IPS-20b (cell line): Measurements from ENCODE around the gene IP6K3.
A peak's percentile ranks its signal among the peaks of the same experiment; 100 is the strongest.

Experiments
- H3K27ac ChIP-seq: one replicate; pipeline ENCODE4 v1.5.1; 2013; ENCODE audit warnings: low read length
- H3K27me3 ChIP-seq: 2 replicates; pipeline ENCODE4 v1.6.1; 2013; ENCODE audit warnings: mild to moderate bottlenecking, low read length, inconsistent platforms; ENCODE audit not compliant: insufficient read depth
- H3K36me3 ChIP-seq: 2 replicates; pipeline ENCODE4 v1.6.1; 2013; ENCODE audit warnings: low read depth, mild to moderate bottlenecking, inconsistent platforms, low read length, moderate library complexity; ENCODE audit not compliant: insufficient read depth
- H3K4me1 ChIP-seq: 2 replicates; pipeline ENCODE4 v1.6.1; 2013; ENCODE audit warnings: mild to moderate bottlenecking, control low read depth, inconsistent platforms, low read length, moderate library complexity; ENCODE audit not compliant: insufficient read depth
- H3K4me3 ChIP-seq: 2 replicates; pipeline ENCODE4 v1.5.1; 2013; ENCODE audit warnings: mild to moderate bottlenecking, low read length, inconsistent platforms
- H3K9ac ChIP-seq: 2 replicates; pipeline ENCODE4 v1.6.1; 2013; ENCODE audit warnings: low read depth, mild to moderate bottlenecking, inconsistent platforms, low read length, moderate library complexity
- H3K9me3 ChIP-seq: 2 replicates; pipeline ENCODE4 v1.6.1; 2013; ENCODE audit warnings: mild to moderate bottlenecking, low read depth, low read length, inconsistent platforms; ENCODE audit not compliant: insufficient read depth

IP6K3 gene

GRCh38 chr6:33776764-33777163 lies 30.1 kb upstream of the IP6K3 start:
- Histone ChIP-seq H3K4me3 (no peak overlapping the region), H3K36me3 (peaks cover 88% of the 10 kb centered on the region), H3K9ac (no peak overlapping the region), H3K4me1 (peaks cover 35% of the 10 kb centered on the region), H3K27me3 (no peaks in the 10 kb centered on the region), H3K9me3 (no peaks in the 10 kb centered on the region), H3K27ac (no peak overlapping the region)

GRCh38 chr6:33776186-33776585 lies 29.5 kb upstream of the IP6K3 start:
- Histone ChIP-seq H3K27me3 (no peaks in the 10 kb centered on the region), H3K4me3 (no peak overlapping the region), H3K27ac (no peak overlapping the region), H3K4me1 (peaks cover 35% of the 10 kb centered on the region), H3K36me3 (peaks cover 88% of the 10 kb centered on the region), H3K9ac (no peak overlapping the region), H3K9me3 (no peaks in the 10 kb centered on the region)

GRCh38 chr6:33774774-33775173 lies 28.1 kb upstream of the IP6K3 start:
- Histone ChIP-seq H3K27ac (no peak overlapping the region), H3K27me3 (no peaks in the 10 kb centered on the region), H3K36me3 (peaks cover 75% of the 10 kb centered on the region), H3K4me1 (peaks cover 33% of the 10 kb centered on the region), H3K4me3 (no peak overlapping the region), H3K9me3 (no peaks in the 10 kb centered on the region), H3K9ac (no peak overlapping the region)

- no peak overlapping the region for H3K4me3 ChIP-seq
- peaks cover 58% of the 10 kb centered on the region for H3K36me3 ChIP-seq
- no peaks in the 10 kb centered on the region for H3K9me3 ChIP-seq
- H3K27ac ChIP-seq: no peak overlapping the region
- H3K4me1 ChIP-seq: peaks cover 26% of the 10 kb centered on the region
- H3K27me3 ChIP-seq: no peaks in the 10 kb centered on the region
- no peak overlapping the region for H3K9ac ChIP-seq
Measured at GRCh38 chr6:33772902-33773472, 26.3 kb upstream of the IP6K3 start.

GRCh38 chr6:33772082-33772830 lies 25.6 kb upstream of the IP6K3 start:
- no peak overlapping the region for H3K27ac ChIP-seq
- H3K4me3 ChIP-seq: no peak overlapping the region
- H3K9ac ChIP-seq: no peak overlapping the region
- H3K9me3 ChIP-seq: no peaks in the 10 kb centered on the region
- no peaks in the 10 kb centered on the region for H3K27me3 ChIP-seq
- peaks cover 50% of the 10 kb centered on the region for H3K36me3 ChIP-seq
- peaks cover 26% of the 10 kb centered on the region for H3K4me1 ChIP-seq

GRCh38 chr6:33771146-33772081 lies 24.7 kb upstream of the IP6K3 start:
- H3K9ac ChIP-seq: peak overlapping the region; percentile 1; the same call in 1 of the 2 replicates
- no peak overlapping the region for H3K27ac ChIP-seq
- H3K36me3 ChIP-seq: peaks cover 42% of the 10 kb centered on the region
- H3K9me3 ChIP-seq: no peaks in the 10 kb centered on the region
- H3K27me3 ChIP-seq: no peaks in the 10 kb centered on the region
- H3K4me1 ChIP-seq: peaks cover 26% of the 10 kb centered on the region
- no peak overlapping the region for H3K4me3 ChIP-seq

- Histone ChIP-seq H3K27ac (no peak overlapping the region), H3K27me3 (no peaks in the 10 kb centered on the region), H3K9me3 (no peaks in the 10 kb centered on the region), H3K9ac (peak overlapping the region; percentile 1; the same call in 1 of the 2 replicates), H3K4me1 (peaks cover 26% of the 10 kb centered on the region), H3K36me3 (peaks cover 36% of the 10 kb centered on the region), H3K4me3 (no peak overlapping the region)
Measured at GRCh38 chr6:33770833-33771145, 24.1 kb upstream of the IP6K3 start.

- Histone ChIP-seq H3K27ac (peak overlapping the region; percentile 3), H3K4me3 (no peak overlapping the region), H3K36me3 (peaks cover 30% of the 10 kb centered on the region), H3K9me3 (no peaks in the 10 kb centered on the region), H3K9ac (peak overlapping the region; percentile 59; the same call in 1 of the 2 replicates), H3K27me3 (no peaks in the 10 kb centered on the region), H3K4me1 (peaks cover 26% of the 10 kb centered on the region)
Measured at GRCh38 chr6:33770124-33770832, 23.6 kb upstream of the IP6K3 start.

GRCh38 chr6:33769248-33769821 lies 22.6 kb upstream of the IP6K3 start:
- Histone ChIP-seq H3K9ac (peak overlapping the region; percentile 48; the same call in 1 of the 2 replicates), H3K9me3 (no peaks in the 10 kb centered on the region), H3K36me3 (peaks cover 21% of the 10 kb centered on the region), H3K4me3 (no peak overlapping the region), H3K27ac (no peak overlapping the region), H3K27me3 (no peaks in the 10 kb centered on the region), H3K4me1 (peaks cover 26% of the 10 kb centered on the region)

- no peak overlapping the region for H3K4me3 ChIP-seq
- H3K27me3 ChIP-seq: no peaks in the 10 kb centered on the region
- H3K9me3 ChIP-seq: no peaks in the 10 kb centered on the region
- H3K9ac ChIP-seq: peak overlapping the region; percentile 48; the same call in 1 of the 2 replicates
- H3K4me1 ChIP-seq: peaks cover 26% of the 10 kb centered on the region
- peaks cover 17% of the 10 kb centered on the region for H3K36me3 ChIP-seq
- no peak overlapping the region for H3K27ac ChIP-seq
Measured at GRCh38 chr6:33768644-33769120, 22.0 kb upstream of the IP6K3 start.
